Right lobe of liver (tissue), 6 donors: ENCODE results near the gene NCK1. TPM values are rescaled to one million over a fixed set of nuclear protein-coding genes. Genes with fewer than 3 reads are reported as not detected.
"Not testable (repeated sequence)": the region's sequence is repeated elsewhere in the genome, so short reads cannot be mapped to it uniquely, and the experiment has no call there.

Experiments used
- ATAC-seq, 4 donors: fragments of 200-7000 bp; cut with Tn5 transposase; one replicate each; pipeline ENCODE4 v1.9.1; 2020; ENCODE audit warnings: mild to moderate bottlenecking in 4 of 4, moderate library complexity in 4 of 4
- DNase-seq, 3 donors: peaks; one replicate each; pipeline ENCODE4 v3.0.0-alpha.2; 2020
- H3K27ac ChIP-seq, 3 donors: fragments of 200-600 bp; one replicate each; pipeline ENCODE4 v1.8.0; 2022
- H3K27me3 ChIP-seq, 2 donors: fragments of 200-600 bp; one replicate each; pipeline ENCODE4 v1.8.0; 2022
- H3K36me3 ChIP-seq, 4 donors: fragments of 200-600 bp; sonication (generic) in 1 of 4; one replicate each; pipeline versions ENCODE4 v1.5.1 to v1.8.0; 2017 to 2022; ENCODE audit warnings: control low read depth in 1 of 4
- H3K4me1 ChIP-seq, 4 donors: fragments of 200-600 bp; sonication (generic) in 1 of 4; one replicate each; pipeline versions ENCODE4 v1.5.1 to v1.8.0; 2017 to 2022; ENCODE audit warnings: control low read depth in 1 of 4
- H3K4me3 ChIP-seq, 3 donors: fragments of 200-600 bp; one replicate each; pipeline ENCODE4 v1.8.0; 2022
- H3K9me3 ChIP-seq, 4 donors: fragments of 200-600 bp; sonication (generic) in 1 of 4; one replicate each; pipeline versions ENCODE4 v1.5.1 to v1.8.0; 2017 to 2022; ENCODE audit warnings: control low read depth in 1 of 4
- CTCF ChIP-seq, 4 donors: fragments of 200-600 bp in 3 of 4; fragments of 450-650 bp in 1 of 4; IDR thresholded peaks; one replicate each; pipeline versions ENCODE4 v1.5.1 to v1.8.0; 2016 to 2022; ENCODE audit warnings: antibody characterized with exemption in 4 of 4, mild to moderate bottlenecking in 2 of 4
- POLR2A ChIP-seq: fragments of 450-650 bp; IDR thresholded peaks from one replicate; pipeline ENCODE4 v1.6.1; 2017; ENCODE audit warnings: antibody characterized with exemption, mild to moderate bottlenecking
- WGBS: methylation state at CpG from one replicate; pipeline ENCODE4 v1.1.6; 2018; ENCODE audit warnings: low coverage, low lambda C conversion rate; ENCODE audit not compliant: insufficient coverage; ENCODE audit errors: missing lambda C conversion rate; 5-methylcytosine and 5-hydroxymethylcytosine counted together
- intact Hi-C, 2 donors: fragments of 100-400 bp; cut with DNase I; formaldehyde crosslinking; loops; one replicate each; pipeline versions ENCODE4 v1.11.2 to v1.14.1; 2022
- total RNA-seq, 6 experiments: library from RNA; depleted of rRNA in 2 of 6; stranded (reverse); fragments of >200 nt in 2 of 6; fragmentation: NEBNext Ultra II Directional in 3 of 6; extraction: Animal tissue kit (Norgen Biotek cat#: 25700) in 3 of 6; gene quantifications; one replicate each; pipeline versions ENCODE4 v1.1.0 to v1.2.4, GENCODE V29; 2016 to 2023
- donor health status: DM: no; HTN: yes; CAD: no.
- donor health status: DM: no; HTN: no; CAD: no.
- donor health status: DM: no; HTN: no; CAD: no.
- donor health status: DM: no; HTN: yes; CAD: no.
- donor health status: DM: no; HTN: yes; CAD: no.

Gene NCK1
- total RNA-seq, 6 experiments from 2014 or later = 21.4 to 27.0 (median 23.7) TPM

GRCh38 chr3:136959599-136959998, 97.6 kb downstream of the NCK1 start:
- no peak overlapping the region for H3K4me3 ChIP-seq
- ATAC-seq = no peak
- H3K36me3 ChIP-seq = no peaks in the 10 kb centered on the region
- peaks cover 0 to 30% (median 0%) of the 10 kb centered on the region in 4 donors for H3K4me1 ChIP-seq
- H3K27me3 ChIP-seq = no peaks in the 10 kb centered on the region
- 90% methylated on average over 6 of the region's 6 CpGs for WGBS
- H3K27ac ChIP-seq = no peak overlapping the region
- no peak for TF ChIP-seq POLR2A
- intact Hi-C loops = no loop called here
- DNase-seq = no peak
- H3K9me3 ChIP-seq = no peaks in the 10 kb centered on the region

DNA sequence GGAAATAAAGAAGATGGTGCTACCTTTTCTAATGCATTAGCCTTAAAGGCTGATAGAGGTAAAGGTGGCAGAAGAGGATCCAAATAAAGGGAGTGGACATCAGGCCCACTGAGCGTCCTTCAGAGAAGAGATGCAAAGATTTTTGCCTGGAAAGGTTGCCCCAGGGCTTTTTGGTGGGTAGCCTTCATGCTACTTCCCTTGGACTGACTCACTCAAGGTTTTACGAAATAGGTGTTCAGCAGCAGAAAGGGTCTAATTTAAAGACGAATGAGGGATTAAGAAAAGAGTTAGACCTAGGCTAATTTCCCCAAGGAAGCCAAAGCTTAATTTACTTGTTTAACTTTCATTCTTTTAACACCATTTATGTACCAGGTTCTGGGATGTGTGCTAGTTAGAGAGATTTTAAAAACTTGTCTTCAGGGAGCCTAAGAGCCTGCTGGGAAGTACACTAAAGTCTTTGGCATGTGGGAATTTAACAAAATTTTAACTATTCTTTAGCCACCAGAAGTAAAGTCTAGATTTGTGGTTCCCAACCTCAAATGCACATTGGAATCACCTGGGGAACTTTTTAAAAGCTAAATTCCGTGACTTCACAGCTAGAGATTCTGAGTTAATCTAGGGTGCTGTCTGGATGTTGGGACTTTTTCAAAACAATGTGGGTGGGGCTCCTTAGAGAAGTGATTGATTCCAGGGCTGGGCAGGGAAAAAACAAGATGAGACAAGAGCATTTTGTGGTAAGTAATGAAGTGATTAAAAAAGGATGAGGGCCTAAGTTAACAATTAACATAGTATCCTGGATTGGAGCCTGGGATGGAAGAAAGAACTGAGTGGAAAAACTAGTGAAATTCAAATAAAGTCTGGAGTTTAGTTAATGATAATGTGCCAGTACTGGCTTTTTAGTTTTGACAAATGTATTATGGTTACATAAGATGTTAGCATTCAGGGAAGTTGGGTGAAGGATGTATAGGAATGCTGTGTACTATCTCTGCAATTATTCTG, 99.1 kb downstream of the NCK1 start:
- intact Hi-C loops = no loop called here
- TF ChIP-seq CTCF (IDR thresholded peaks at IDR 0.05) (no peak), POLR2A (no peak)
- WGBS = 89% methylated on average over 4 of the region's 4 CpGs
- H3K27ac ChIP-seq = no peak overlapping the region
- peaks cover 0 to 24% (median 0%) of the 10 kb centered on the region in 4 donors for H3K4me1 ChIP-seq
- ATAC-seq (peak in 3 of 4 donors; percentile 57 to 61 (median 58)), DNase-seq (no peak)
- H3K4me3 ChIP-seq = no peak overlapping the region
- H3K27me3 ChIP-seq = no peaks in the 10 kb centered on the region
- no peaks in the 10 kb centered on the region for H3K9me3 ChIP-seq
- H3K36me3 ChIP-seq = no peaks in the 10 kb centered on the region

DNA sequence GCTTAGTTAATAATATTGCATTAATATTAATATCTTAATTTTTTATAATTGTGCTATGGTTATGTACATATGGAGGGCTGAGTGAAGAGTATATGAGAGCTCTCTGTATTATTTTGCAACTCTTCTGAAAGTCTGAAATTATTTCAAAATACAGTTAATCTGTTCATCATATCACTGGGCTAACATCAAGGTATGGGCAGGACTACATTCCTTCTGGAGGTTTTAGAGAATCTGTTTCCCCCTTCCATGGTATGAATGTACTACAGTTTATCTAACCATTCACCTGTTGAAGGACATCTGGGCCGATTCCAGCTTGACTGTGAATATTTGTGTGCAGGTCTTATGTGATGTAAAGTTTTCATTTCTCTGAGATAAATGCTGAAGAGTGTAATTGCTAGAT, 100.9 kb downstream of the NCK1 start:
- Histone ChIP-seq H3K4me3 (no peak overlapping the region), H3K9me3 (no peaks in the 10 kb centered on the region), H3K4me1 (peaks cover 0 to 12% (median 0%) of the 10 kb centered on the region in 4 donors), H3K27ac (no peak overlapping the region), H3K36me3 (no peaks in the 10 kb centered on the region), H3K27me3 (no peaks in the 10 kb centered on the region)
- ATAC-seq (no peak), DNase-seq (no peak)
- WGBS = 86% methylated on average over 1 of the region's 1 CpG
- TF ChIP-seq CTCF (IDR thresholded peaks at IDR 0.05) (no peak), POLR2A (no peak)
- intact Hi-C loops = no loop called here

- H3K9me3 ChIP-seq, H3K4me3 ChIP-seq, H3K4me1 ChIP-seq, H3K27me3 ChIP-seq, intact Hi-C loops, H3K27ac ChIP-seq, DNase-seq, H3K36me3 ChIP-seq, ATAC-seq: not testable (repeated sequence)
- WGBS = 86% methylated on average over 6 of the region's 14 CpGs
Measured at GRCh38 chr3:136969539-136969938, 107.5 kb downstream of the NCK1 start.

DNA sequence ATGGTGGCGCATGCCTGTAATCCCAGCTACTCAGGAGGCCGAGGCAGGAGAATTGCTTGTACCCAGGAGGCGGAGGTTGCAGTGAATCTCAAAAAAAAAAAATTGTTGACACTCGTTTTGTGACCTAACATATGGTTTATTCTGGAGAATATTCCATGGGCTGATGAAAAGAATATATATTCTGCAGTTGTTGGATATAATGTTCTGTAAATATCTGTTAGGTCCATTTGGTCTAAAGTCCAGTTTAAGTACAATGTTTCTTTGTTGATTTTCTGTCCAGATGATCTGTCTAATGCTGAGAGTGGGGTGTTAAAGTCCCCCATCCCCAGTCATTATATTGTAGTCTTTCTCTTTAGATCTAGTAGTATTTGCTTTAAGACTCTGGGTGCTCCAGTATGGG, 111.3 kb downstream of the NCK1 start:
- whole genome bisulfite sequencing = 97% methylated on average over 4 of the region's 4 CpGs
- Histone ChIP-seq H3K27me3 (no peaks in the 10 kb centered on the region), H3K36me3 (no peaks in the 10 kb centered on the region), H3K4me3 (no peak overlapping the region), H3K9me3 (no peaks in the 10 kb centered on the region), H3K27ac (no peak overlapping the region), H3K4me1 (no peaks in the 10 kb centered on the region)
- intact Hi-C loops = no loop called here
- no peak for TF ChIP-seq CTCF (IDR thresholded peaks at IDR 0.05)
- no peak for TF ChIP-seq POLR2A
- DNase-seq (no peak), ATAC-seq (no peak)
